Suppressor macrophage (primary cell): Measurements from ENCODE around the gene GABPA.

Experiments used
- DNase-seq, 4 experiments: peaks; one replicate each; pipeline ENCODE4 v3.0.0-alpha.2; 2020 to 2022

The GABPA gene

GRCh38 chr21:25813917-25814316 lies 79.1 kb downstream of the GABPA start:
- no peak for DNase-seq

GRCh38 chr21:25818121-25818520 lies 83.3 kb downstream of the GABPA start:
- DNase-seq, result no peak

- no peak for DNase-seq
These were observed 83.8 kb downstream of the GABPA start for GRCh38 chr21:25818551-25818950.
